ENCODE results near the gene CCL18. TPM values are rescaled to one million over a fixed set of nuclear protein-coding genes. Genes with fewer than 3 reads are reported as not detected.

Gene CCL18, protein sequence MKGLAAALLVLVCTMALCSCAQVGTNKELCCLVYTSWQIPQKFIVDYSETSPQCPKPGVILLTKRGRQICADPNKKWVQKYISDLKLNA
- total RNA-seq (2022; extraction: Qiagen RNA extraction) = not detected in 5 replicates

DNA sequence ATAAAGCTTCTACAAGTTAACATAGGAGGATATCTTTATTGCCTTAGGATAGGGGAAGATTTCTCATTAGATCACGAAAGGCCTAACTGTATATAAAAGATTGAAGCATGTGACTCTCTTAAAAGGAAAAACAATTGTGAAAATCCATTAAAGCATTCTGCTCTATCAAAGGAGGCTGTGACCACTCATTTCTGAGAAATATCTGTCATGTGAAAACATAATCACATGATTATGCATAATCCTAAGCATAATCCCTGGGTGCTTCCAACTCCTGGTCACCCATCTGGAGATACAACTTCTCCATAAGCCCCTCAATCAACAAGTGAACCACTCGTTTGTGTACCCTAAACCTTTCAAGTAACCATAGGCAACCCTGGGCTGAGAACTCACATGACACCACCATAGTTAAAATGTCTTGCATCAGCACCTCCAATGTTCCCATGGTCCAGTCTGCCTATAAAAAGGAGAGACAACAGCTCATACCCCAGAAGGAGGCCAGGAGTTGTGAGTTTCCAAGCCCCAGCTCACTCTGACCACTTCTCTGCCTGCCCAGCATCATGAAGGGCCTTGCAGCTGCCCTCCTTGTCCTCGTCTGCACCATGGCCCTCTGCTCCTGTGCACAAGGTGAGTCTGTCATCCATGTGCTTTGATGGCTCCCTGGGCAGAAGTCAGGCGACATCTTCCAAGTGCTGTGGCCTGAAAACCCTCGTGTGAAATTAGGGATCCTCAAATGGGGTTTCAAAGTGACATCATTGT lies at the start of gene CCL18:
TSS of gene CCL18 (plus strand) at position 487 of the 756 bp plus-strand sequence. CDS start at position 558, 71 bp downstream.

DNA sequence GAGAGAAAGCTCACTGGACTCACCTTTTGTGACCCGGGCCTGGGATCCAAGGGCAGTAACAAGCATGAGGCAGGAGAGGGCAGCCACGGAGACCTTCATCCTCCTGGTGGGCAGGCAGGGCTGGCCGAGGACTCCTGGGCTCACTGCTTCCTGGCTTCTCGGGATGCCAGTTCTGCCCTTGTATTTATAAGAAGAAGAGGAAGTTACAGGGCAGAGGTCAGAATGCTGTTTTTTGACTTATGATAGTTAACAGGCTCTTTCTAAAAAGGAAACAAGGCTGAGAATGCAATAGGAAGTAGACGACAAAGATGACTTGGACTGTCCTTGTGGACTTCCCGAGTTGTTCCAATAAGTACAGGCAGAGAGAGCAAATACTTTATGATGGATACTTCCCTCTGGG lies 46.3 kb upstream of the CCL18 start, which contains the start of gene CCL23:
TSS of gene CCL23 (minus strand) at position 174 of the 400 bp plus-strand sequence. CDS start at position 99, 75 bp downstream.

DNA sequence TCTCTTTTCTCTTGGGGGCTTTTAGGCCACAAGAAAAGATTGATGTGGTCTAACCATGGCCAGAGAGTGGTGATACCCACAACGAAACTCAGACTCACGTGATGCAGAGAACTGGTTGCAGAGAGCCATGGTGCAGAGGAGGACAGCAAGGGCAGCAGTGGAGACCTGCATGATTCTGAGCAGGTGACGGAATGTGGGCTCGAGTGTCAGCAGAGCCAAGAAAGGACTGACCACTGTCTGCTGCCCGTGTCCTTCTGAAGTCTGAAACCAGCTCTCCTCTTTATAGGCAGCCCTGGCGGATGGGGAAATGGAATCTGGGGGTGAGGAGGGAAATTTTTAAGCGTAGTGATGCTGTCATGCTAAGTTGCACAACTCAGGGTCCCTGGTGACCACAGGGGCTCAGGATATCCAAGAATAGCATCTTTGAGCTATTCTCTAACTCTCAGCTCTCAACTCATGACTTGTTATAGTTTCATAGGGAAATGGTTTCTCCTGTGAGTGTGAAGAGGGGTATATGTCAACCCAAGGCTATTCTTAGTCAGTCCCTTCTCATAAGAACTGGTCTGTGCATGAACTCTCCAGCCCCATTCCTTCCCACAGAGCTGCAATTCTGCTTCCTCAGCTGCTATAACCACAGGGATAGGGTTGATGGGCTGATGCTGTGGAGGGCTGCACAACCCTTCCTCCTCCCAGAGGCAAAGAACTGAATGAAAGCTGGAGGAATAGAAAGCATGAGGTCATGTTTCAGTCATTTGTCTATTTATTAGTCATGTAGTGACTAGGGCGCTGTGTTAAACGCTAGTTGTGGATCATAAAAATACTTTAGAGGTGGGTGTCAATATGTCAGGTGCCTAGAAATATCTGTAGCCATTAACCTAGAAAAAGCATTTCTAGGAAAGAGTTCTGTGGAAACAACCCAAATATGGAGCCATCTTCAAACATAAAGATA lies 26.1 kb downstream of the CCL18 start, which contains the start of gene CCL3:
TSS of gene CCL3 (minus strand) at position 256 of the 949 bp plus-strand sequence. CDS start at position 171, 85 bp downstream.

DNA sequence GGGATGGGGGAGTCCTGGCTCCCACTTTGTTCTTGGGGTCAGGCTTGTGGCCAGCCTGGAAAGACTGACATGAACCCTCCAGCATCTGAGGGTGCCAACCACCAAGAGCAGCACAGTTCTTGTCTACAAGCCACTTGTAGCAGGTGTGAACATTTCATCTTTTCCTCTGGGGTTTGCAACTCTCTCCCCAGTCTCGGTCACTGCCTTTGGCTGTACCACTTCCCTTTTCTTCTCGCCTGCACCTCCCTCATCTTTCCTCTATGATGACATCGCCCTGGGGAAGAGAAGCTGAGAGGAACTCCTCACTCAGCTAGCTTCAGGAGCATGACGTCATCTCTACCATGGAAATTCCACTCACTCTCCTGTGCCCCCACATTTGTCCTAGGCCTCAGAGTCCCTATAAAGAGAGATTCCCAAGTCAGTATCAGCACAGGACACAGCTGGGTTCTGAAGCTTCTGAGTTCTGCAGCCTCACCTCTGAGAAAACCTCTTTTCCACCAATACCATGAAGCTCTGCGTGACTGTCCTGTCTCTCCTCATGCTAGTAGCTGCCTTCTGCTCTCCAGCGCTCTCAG lies 39.4 kb downstream of the CCL18 start, which contains the start of gene CCL4:
TSS of gene CCL4 (plus strand) at position 427 of the 575 bp plus-strand sequence. CDS start at position 506, 79 bp downstream.

Other genes with a start within 250 kb of the CCL18 start
- not detected in 5 replicates for gene HEATR9, start 195.4 kb upstream of the CCL18 start, total RNA-seq (2022; extraction: Qiagen RNA extraction)
- 0.76 to 1.5 TPM (median 1.3 TPM) in 5 replicates for gene CCL5, start 183.9 kb upstream of the CCL18 start, total RNA-seq (2022; extraction: Qiagen RNA extraction)
- gene RDM1, start 133.5 kb upstream of the CCL18 start, total RNA-seq (2022; extraction: Qiagen RNA extraction) = 2.4 to 3.0 TPM (median 2.8 TPM) in 5 replicates
- not detected in 5 replicates for gene LYZL6, start 120.6 kb upstream of the CCL18 start, total RNA-seq (2022; extraction: Qiagen RNA extraction)
- gene CCL16, start 82.8 kb upstream of the CCL18 start, total RNA-seq (2022; extraction: Qiagen RNA extraction) = not detected in 5 replicates
- not detected in 5 replicates for gene CCL14, start 77.5 kb upstream of the CCL18 start, total RNA-seq (2022; extraction: Qiagen RNA extraction)
- 0.09 to 0.13 TPM in 2 of 5 replicates, not detected in the others for gene CCL15, start 62.7 kb upstream of the CCL18 start, total RNA-seq (2022; extraction: Qiagen RNA extraction)
- gene CCL23, start 46.3 kb upstream of the CCL18 start, total RNA-seq (2022; extraction: Qiagen RNA extraction) = not detected in 5 replicates
- not detected in 5 replicates for gene CCL3, start 25.9 kb downstream of the CCL18 start, total RNA-seq (2022; extraction: Qiagen RNA extraction)
- gene CCL4, start 39.6 kb downstream of the CCL18 start, total RNA-seq (2022; extraction: Qiagen RNA extraction) = not detected in 5 replicates
- gene TBC1D3B, start 112.4 kb downstream of the CCL18 start, total RNA-seq (2022; extraction: Qiagen RNA extraction) = 2.1 to 3.6 TPM (median 2.5 TPM) in 5 replicates
- not detected in 5 replicates for gene CCL3L1, start 132.5 kb downstream of the CCL18 start, total RNA-seq (2022; extraction: Qiagen RNA extraction)
- not detected in 5 replicates for gene CCL4L2, start 146.8 kb downstream of the CCL18 start, total RNA-seq (2022; extraction: Qiagen RNA extraction)
- 0.10 to 0.27 TPM (median 0.17 TPM) in 5 replicates for gene TBC1D3I, start 200.3 kb downstream of the CCL18 start, total RNA-seq (2022; extraction: Qiagen RNA extraction)